DND-41 (cell line): ENCODE measurements around the gene KIF5A.

Source experiments
- CTCF ChIP-seq: IDR thresholded peaks from 2 replicates; pipeline ENCODE4 v1.5.1; 2012; ENCODE audit warnings: borderline replicate concordance, low read length, moderate library complexity, mild to moderate bottlenecking; ENCODE audit not compliant: poor library complexity, severe bottlenecking; ENCODE audit errors: extremely low read depth
- EZH2 ChIP-seq: IDR thresholded peaks from 3 replicates; pipeline ENCODE4 v1.6.1; 2012; ENCODE audit warnings: borderline replicate concordance, low read depth, mild to moderate bottlenecking, moderate library complexity, low read length, inconsistent platforms; ENCODE audit not compliant: severe bottlenecking

GRCh38 chr12:57534250-57534649 is 15.6 kb upstream of the KIF5A start:
- no peak for TF ChIP-seq EZH2
- no peak for TF ChIP-seq CTCF
